HepG2 (cell line): ENCODE measurements around the gene BIRC5. TPM values are rescaled to one million over a fixed set of nuclear protein-coding genes. Genes with fewer than 3 reads are reported as not detected.

ENCODE experiments used
- MTA1 ChIP-seq: sonication (generic); formaldehyde crosslinking; IDR thresholded peaks from 2 replicates; pipeline ENCODE4 v1.4.0; 2020; ENCODE audit warnings: missing genetic modification reagents, mild to moderate bottlenecking, borderline replicate concordance
- NFYC ChIP-seq: IDR thresholded peaks from 2 replicates; pipeline ENCODE4 v1.6.1; 2016; ENCODE audit warnings: missing genetic modification reagents, missing compliant biosample characterization
- PLRG1 ChIP-seq: fragments of 450-650 bp; conservative IDR thresholded peaks from 2 replicates; pipeline ENCODE4 v1.6.1; 2016
- TARDBP ChIP-seq: sonication (generic); formaldehyde crosslinking; IDR thresholded peaks from 2 replicates; pipeline ENCODE4 v1.8.0; 2022; ENCODE audit warnings: mild to moderate bottlenecking, missing genetic modification reagents
- TCF12 ChIP-seq, 2 experiments: fragments of 450-650 bp in 1 of 2; sonication (generic) in 1 of 2; formaldehyde crosslinking in 1 of 2; IDR thresholded peaks; 2 replicates each; pipeline versions ENCODE4 v1.6.1 to v1.8.0; 2017 to 2022; ENCODE audit warnings: antibody characterized with exemption in 1 of 2, mild to moderate bottlenecking in 1 of 2, missing genetic modification reagents in 1 of 2, moderate library complexity in 1 of 2
- TMF1 ChIP-seq: sonication (generic); formaldehyde crosslinking; IDR thresholded peaks from 2 replicates; pipeline ENCODE4 v1.8.1; 2022; ENCODE audit warnings: low read depth, missing genetic modification reagents
- ZNF124 ChIP-seq: sonication (generic); formaldehyde crosslinking; IDR thresholded peaks from 2 replicates; pipeline ENCODE4 v1.4.0; 2020; ENCODE audit warnings: missing genetic modification reagents
- ZNF292 ChIP-seq: sonication (generic); formaldehyde crosslinking; IDR thresholded peaks from 2 replicates; pipeline ENCODE4 v1.8.1; 2022; ENCODE audit warnings: mild to moderate bottlenecking, low read depth, missing genetic modification reagents, borderline replicate concordance
- ZNF431 ChIP-seq: sonication (generic); formaldehyde crosslinking; IDR thresholded peaks from 2 replicates; pipeline ENCODE4 v1.9.0; 2022; ENCODE audit warnings: missing genetic modification reagents, low read depth, mild to moderate bottlenecking, borderline replicate concordance
- ZNF468 ChIP-seq: sonication (generic); formaldehyde crosslinking; IDR thresholded peaks from 2 replicates; pipeline ENCODE4 v1.8.0; 2022; ENCODE audit warnings: mild to moderate bottlenecking, moderate library complexity, missing genetic modification reagents
- ZNF589 ChIP-seq: sonication (generic); formaldehyde crosslinking; conservative IDR thresholded peaks from 2 replicates; pipeline ENCODE4 v1.8.0; 2022; ENCODE audit warnings: mild to moderate bottlenecking, moderate library complexity, missing genetic modification reagents
- ZNF607 ChIP-seq: sonication (generic); formaldehyde crosslinking; IDR thresholded peaks from 2 replicates; pipeline ENCODE4 v1.5.1; 2020; ENCODE audit warnings: missing genetic modification reagents, mild to moderate bottlenecking, borderline replicate concordance
- polyA plus RNA-seq, 8 experiments: library from polyadenylated mRNA; depleted of rRNA in 3 of 8; stranded (reverse) in 7 of 8; unstranded in 1 of 8; fragments of >200 nt; fragmentation: Illumina TruSeq in 4 of 8; extraction: Trizol in 4 of 8; gene quantifications; 2 replicates each; pipeline versions ENCODE4 v1.2.1 to v1.2.3, GENCODE V29; 2011 to 2016; ENCODE audit warnings: low read depth in 4 of 8, missing spikeins in 1 of 8, mixed read lengths in 1 of 8; ENCODE audit not compliant: insufficient read depth in 1 of 8
- total RNA-seq, 5 experiments: library from RNA; depleted of rRNA; stranded (reverse); fragments of >200 nt; fragmentation: Illumina TruSeq; extraction: Trizol; gene quantifications; 2 replicates each; pipeline ENCODE4 v1.2.3, GENCODE V29; 2016; ENCODE audit warnings: low read depth in 1 of 5
- TF ChIP-seq, protein P1 (sequence below): sonication (generic); formaldehyde crosslinking; IDR thresholded peaks from 2 replicates; pipeline ENCODE4 v1.5.0; 2020; ENCODE audit warnings: missing genetic modification reagents
- TF ChIP-seq, protein P2 (sequence below): sonication (generic); formaldehyde crosslinking; IDR thresholded peaks from 2 replicates; pipeline ENCODE4 v1.4.0; 2020; ENCODE audit warnings: missing genetic modification reagents
- TF ChIP-seq, protein P3 (sequence below): sonication (generic); formaldehyde crosslinking; IDR thresholded peaks from 2 replicates; pipeline ENCODE4 v1.4.0; 2020; ENCODE audit warnings: missing genetic modification reagents, borderline replicate concordance
- TF ChIP-seq, protein P4 (sequence below): sonication (generic); formaldehyde crosslinking; IDR thresholded peaks from 2 replicates; pipeline ENCODE4 v1.5.0; 2020; ENCODE audit warnings: missing genetic modification reagents, mild to moderate bottlenecking, borderline replicate concordance

The BIRC5 gene
- total and polyA plus RNA-seq, 2 of the 13 experiments (the other 11 are each of a cell fraction or from before 2014, with no cell fraction given): 30.3 to 135 TPM

GRCh38 chr17:78214016-78214705 is at the start of gene BIRC5 (continued):
- TF ChIP-seq, protein P1, sequence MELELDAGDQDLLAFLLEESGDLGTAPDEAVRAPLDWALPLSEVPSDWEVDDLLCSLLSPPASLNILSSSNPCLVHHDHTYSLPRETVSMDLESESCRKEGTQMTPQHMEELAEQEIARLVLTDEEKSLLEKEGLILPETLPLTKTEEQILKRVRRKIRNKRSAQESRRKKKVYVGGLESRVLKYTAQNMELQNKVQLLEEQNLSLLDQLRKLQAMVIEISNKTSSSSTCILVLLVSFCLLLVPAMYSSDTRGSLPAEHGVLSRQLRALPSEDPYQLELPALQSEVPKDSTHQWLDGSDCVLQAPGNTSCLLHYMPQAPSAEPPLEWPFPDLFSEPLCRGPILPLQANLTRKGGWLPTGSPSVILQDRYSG (CRISPR knock-in tag): no peak
- no peak for TF ChIP-seq PLRG1
- 0 out of 2 replicates have a peak, but pooled peaks have one; percentile 27 for TF ChIP-seq MTA1
- TF ChIP-seq, protein P2, sequence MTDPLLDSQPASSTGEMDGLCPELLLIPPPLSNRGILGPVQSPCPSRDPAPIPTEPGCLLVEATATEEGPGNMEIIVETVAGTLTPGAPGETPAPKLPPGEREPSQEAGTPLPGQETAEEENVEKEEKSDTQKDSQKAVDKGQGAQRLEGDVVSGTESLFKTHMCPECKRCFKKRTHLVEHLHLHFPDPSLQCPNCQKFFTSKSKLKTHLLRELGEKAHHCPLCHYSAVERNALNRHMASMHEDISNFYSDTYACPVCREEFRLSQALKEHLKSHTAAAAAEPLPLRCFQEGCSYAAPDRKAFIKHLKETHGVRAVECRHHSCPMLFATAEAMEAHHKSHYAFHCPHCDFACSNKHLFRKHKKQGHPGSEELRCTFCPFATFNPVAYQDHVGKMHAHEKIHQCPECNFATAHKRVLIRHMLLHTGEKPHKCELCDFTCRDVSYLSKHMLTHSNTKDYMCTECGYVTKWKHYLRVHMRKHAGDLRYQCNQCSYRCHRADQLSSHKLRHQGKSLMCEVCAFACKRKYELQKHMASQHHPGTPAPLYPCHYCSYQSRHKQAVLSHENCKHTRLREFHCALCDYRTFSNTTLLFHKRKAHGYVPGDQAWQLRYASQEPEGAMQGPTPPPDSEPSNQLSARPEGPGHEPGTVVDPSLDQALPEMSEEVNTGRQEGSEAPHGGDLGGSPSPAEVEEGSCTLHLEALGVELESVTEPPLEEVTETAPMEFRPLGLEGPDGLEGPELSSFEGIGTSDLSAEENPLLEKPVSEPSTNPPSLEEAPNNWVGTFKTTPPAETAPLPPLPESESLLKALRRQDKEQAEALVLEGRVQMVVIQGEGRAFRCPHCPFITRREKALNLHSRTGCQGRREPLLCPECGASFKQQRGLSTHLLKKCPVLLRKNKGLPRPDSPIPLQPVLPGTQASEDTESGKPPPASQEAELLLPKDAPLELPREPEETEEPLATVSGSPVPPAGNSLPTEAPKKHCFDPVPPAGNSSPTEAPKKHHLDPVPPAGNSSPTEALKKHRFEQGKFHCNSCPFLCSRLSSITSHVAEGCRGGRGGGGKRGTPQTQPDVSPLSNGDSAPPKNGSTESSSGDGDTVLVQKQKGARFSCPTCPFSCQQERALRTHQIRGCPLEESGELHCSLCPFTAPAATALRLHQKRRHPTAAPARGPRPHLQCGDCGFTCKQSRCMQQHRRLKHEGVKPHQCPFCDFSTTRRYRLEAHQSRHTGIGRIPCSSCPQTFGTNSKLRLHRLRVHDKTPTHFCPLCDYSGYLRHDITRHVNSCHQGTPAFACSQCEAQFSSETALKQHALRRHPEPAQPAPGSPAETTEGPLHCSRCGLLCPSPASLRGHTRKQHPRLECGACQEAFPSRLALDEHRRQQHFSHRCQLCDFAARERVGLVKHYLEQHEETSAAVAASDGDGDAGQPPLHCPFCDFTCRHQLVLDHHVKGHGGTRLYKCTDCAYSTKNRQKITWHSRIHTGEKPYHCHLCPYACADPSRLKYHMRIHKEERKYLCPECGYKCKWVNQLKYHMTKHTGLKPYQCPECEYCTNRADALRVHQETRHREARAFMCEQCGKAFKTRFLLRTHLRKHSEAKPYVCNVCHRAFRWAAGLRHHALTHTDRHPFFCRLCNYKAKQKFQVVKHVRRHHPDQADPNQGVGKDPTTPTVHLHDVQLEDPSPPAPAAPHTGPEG (CRISPR knock-in tag): peak; percentile 56
- no peak for TF ChIP-seq ZNF431 (CRISPR knock-in tag)
- no peak for TF ChIP-seq ZNF292
- TF ChIP-seq ZNF607 (CRISPR knock-in tag): peak; percentile 84
- TF ChIP-seq ZNF589: peak; percentile 99
- TF ChIP-seq ZNF468 (CRISPR knock-in tag): peak; percentile 96
- TF ChIP-seq, protein P3, sequence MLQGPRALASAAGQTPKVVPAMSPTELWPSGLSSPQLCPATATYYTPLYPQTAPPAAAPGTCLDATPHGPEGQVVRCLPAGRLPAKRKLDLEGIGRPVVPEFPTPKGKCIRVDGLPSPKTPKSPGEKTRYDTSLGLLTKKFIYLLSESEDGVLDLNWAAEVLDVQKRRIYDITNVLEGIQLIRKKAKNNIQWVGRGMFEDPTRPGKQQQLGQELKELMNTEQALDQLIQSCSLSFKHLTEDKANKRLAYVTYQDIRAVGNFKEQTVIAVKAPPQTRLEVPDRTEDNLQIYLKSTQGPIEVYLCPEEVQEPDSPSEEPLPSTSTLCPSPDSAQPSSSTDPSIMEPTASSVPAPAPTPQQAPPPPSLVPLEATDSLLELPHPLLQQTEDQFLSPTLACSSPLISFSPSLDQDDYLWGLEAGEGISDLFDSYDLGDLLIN: peak; percentile 99
- TF ChIP-seq TCF12 (IDR thresholded peaks at IDR 0.05): no peak
- peak; percentile 47; the same call in 1 of the 2 replicates for TF ChIP-seq TCF12 (CRISPR knock-in tag; IDR thresholded peaks at IDR 0.05)
- peak; percentile 96; the same call in 1 of the 2 replicates for TF ChIP-seq ZNF124 (CRISPR knock-in tag)
- TF ChIP-seq, protein P4, sequence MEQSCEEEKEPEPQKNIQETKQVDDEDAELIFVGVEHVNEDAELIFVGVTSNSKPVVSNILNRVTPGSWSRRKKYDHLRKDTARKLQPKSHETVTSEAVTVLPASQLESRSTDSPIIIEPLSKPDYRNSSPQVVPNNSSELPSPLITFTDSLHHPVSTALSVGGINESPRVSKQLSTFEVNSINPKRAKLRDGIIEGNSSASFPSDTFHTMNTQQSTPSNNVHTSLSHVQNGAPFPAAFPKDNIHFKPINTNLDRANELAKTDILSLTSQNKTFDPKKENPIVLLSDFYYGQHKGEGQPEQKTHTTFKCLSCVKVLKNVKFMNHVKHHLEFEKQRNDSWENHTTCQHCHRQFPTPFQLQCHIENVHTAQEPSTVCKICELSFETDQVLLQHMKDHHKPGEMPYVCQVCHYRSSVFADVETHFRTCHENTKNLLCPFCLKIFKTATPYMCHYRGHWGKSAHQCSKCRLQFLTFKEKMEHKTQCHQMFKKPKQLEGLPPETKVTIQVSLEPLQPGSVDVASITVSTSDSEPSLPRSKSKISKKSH (CRISPR knock-in tag): peak; percentile 70; the same call in 1 of the 2 replicates
- peak; percentile 94 for TF ChIP-seq TARDBP (CRISPR knock-in tag)
- TF ChIP-seq TMF1 (CRISPR knock-in tag): peak; percentile 87
- TF ChIP-seq NFYC (CRISPR knock-in tag): peak; percentile 60; the same call in 1 of the 2 replicates
